NCI-H2196 (cell line): ENCODE results near the gene CDH26.

Experiments
- DNase-seq: peaks from one replicate; lab custom pipeline; 2025; ENCODE audit not compliant: unreplicated experiment; lab: John Stamatoyannopoulos, UW

The CDH26 gene

GRCh38 chr20:60057866-60058807 is 99.9 kb downstream of the CDH26 start:
- peak; percentile 96 for DNase-seq

GRCh38 chr20:60058879-60059278 is 100.7 kb downstream of the CDH26 start:
- no peak for DNase-seq

- DNase-seq = no peak
These were observed 101.9 kb downstream of the CDH26 start for GRCh38 chr20:60060006-60060557.

GRCh38 chr20:60060593-60060992 is 102.4 kb downstream of the CDH26 start:
- no peak for DNase-seq

DNA sequence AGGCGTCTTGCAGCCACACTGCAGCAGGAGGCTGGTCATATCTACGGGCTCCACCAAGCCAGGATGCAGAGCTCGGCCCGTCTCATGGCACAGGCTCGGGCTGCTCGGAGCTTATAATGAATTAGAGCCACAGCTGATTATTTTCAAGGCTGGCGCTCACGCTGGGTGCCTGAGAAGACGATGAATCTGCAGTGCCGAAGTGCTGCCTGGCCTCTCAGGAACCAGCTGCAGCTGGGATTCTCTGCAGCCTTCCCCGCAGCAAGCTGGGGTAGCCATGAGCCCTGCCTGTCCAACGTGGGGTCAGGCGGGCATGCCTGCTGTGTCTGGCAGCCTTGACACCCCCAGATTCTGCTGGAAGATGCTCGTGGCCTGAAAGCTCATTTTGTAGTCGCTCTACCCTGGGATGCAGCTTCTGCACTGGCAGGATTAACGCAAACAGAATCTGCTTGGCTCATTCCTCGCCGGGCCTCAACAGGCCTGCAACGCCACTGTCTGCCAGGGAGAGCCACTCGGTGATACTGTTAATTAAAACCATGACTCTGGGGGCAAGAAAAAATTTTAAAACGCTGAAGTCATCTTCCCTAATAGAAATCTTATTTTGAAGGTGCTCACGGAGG is 104.3 kb downstream of the CDH26 start:
- no peak for DNase-seq

GRCh38 chr20:60063048-60063451 is 104.8 kb downstream of the CDH26 start:
- no peak for DNase-seq

DNA sequence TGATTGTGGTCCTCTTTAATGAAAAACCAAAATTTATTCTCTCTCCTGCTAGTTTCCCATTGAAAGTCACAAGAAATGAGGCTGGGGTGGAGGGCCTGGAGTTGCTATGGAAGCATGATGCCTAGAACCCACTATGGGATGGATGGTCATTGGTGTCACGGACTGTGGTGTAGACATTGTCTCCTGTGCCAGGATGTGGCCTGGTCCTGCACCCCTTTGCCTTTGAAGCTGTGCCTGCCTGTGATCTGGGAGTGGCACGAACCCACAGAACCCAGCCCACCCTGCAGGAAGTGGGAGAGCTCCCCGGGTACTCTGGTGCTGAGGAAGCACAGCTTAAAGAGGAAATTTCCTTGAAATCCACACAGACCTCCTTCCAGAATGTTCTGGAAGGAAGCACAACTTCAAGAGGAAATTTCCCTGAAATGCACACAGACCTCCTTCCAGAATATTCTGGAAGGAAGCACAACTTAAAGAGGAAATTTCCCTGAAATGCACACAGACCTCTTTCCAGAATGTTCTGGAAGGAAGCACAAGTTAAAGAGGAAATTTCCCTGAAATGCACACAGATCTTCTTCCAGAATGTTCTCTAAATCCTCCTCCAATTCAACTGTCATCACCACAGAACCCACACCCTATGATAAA is 105.6 kb downstream of the CDH26 start:
- DNase-seq = no peak
